Activated naive CD4-positive, alpha-beta T cell treated with anti-CD3 and anti-CD28 coated beads, Interleukin-2, amount 50 U/mL, for 24 hours (primary cell): ENCODE results near the gene KLHDC4.

Experiments used
- H3K27ac Mint-ChIP-seq: one replicate; pipeline ENCODE4 v1.8.0; 2021; ENCODE audit warnings: mild to moderate bottlenecking, mixed read lengths
- H3K27me3 Mint-ChIP-seq: one replicate; pipeline ENCODE4 v1.8.0; 2021; ENCODE audit warnings: mixed read lengths
- H3K36me3 Mint-ChIP-seq: one replicate; pipeline ENCODE4 v1.8.0; 2021; ENCODE audit warnings: mixed read lengths
- H3K4me1 Mint-ChIP-seq: one replicate; pipeline ENCODE4 v1.8.0; 2021; ENCODE audit warnings: mixed read lengths
- H3K4me3 Mint-ChIP-seq: one replicate; pipeline ENCODE4 v1.8.0; 2021; ENCODE audit warnings: mild to moderate bottlenecking, mixed read lengths
- H3K9me3 Mint-ChIP-seq: one replicate; pipeline ENCODE4 v1.8.0; 2021; ENCODE audit warnings: mixed read lengths

KLHDC4 gene

DNA sequence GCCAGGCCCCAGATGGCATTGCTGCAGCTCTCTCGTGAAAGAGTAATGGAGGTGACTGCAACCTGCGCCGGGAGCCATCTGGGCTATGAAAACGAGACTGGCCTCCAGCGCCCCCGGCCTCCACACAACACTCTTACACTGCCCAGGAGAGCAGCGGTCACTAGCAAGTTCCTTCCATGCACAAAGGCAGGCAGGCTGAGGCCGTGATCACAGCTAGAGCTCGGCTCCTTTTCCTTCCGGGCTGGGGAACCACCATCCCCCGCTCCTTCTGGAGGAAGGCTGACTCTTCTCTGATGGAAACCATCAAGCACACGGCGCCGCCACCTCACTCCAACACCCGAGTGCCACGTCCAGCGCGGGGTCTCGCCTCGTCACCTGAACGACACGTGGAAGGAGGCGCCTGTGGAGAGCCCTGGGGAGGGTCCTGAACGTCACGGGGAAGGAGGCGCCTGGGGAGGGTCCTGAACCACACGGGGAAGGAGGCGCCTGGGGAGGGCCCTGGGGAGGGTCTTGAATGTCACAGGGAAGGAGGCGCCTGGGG, 61.9 kb downstream of the KLHDC4 start:
- Mint-ChIP-seq H3K36me3 (peaks cover 3% of the 10 kb centered on the region), H3K27ac (no peak overlapping the region), H3K4me3 (no peak overlapping the region), H3K4me1 (peaks cover 40% of the 10 kb centered on the region), H3K9me3 (no peaks in the 10 kb centered on the region), H3K27me3 (no peaks in the 10 kb centered on the region)

GRCh38 chr16:87703071-87703470, 62.7 kb downstream of the KLHDC4 start:
- Mint-ChIP-seq H3K27ac (no peak overlapping the region), H3K4me3 (peak overlapping the region; percentile 47), H3K36me3 (no peaks in the 10 kb centered on the region), H3K9me3 (no peaks in the 10 kb centered on the region), H3K4me1 (peaks cover 45% of the 10 kb centered on the region), H3K27me3 (no peaks in the 10 kb centered on the region)

DNA sequence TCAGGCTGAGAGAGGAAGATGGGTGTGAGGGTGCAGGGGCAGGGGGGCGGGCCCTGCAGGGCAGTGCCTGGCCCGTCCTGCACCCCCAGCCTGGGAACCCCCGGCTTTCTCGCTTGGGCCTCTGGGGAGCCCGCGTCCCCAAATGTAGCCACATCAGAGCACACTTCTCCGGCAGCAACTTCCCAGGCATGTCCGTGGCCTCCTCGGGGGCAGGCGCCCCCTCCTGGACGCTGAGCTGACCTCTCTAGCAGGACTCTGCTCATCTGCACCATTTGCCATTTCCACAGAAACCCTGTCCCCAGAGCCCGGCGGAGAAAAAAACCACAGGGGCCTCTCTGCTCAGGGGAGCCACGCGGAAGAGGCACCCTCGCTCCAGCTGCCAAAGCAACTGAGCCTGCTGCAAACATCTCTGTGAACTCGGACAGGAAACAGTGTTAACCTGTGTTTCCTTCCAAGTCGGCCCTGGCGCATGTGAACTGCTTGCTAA, 63.4 kb downstream of the KLHDC4 start:
- H3K9me3 Mint-ChIP-seq = no peaks in the 10 kb centered on the region

GRCh38 chr16:87701505-87701921, 64.3 kb downstream of the KLHDC4 start:
- Mint-ChIP-seq H3K36me3 (no peaks in the 10 kb centered on the region), H3K27me3 (no peaks in the 10 kb centered on the region), H3K9me3 (no peaks in the 10 kb centered on the region), H3K4me1 (peaks cover 45% of the 10 kb centered on the region), H3K27ac (no peak overlapping the region), H3K4me3 (peak overlapping the region; percentile 42)

More for the DNA sequence above, 63.4 kb downstream of the KLHDC4 start:
- H3K4me1 Mint-ChIP-seq = peaks cover 45% of the 10 kb centered on the region
- no peaks in the 10 kb centered on the region for H3K36me3 Mint-ChIP-seq
- peak overlapping the region; percentile 47 for H3K4me3 Mint-ChIP-seq
- no peaks in the 10 kb centered on the region for H3K27me3 Mint-ChIP-seq
- H3K27ac Mint-ChIP-seq = peak overlapping the region; percentile 88

DNA sequence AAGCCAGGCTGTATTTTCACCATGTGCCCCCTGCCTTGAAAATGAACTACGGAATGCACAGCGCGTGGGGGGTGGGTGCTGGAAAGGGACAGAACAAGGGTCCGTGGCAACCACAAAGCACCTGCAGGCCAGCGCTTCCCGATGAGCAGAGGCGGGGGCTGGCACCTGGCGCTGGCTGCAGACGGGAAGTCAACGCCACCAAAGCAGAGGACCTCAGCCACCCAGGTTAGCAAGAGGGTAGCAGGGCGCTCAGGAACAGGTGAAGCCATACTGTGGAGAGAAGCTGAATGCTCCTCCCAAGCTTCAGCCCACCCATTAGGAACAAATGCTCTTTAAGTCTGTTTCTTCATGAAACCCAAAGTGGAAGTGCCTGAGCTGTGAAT, 64.7 kb downstream of the KLHDC4 start:
- Mint-ChIP-seq H3K36me3 (peaks cover 2% of the 10 kb centered on the region), H3K4me3 (no peak overlapping the region), H3K9me3 (no peaks in the 10 kb centered on the region), H3K27me3 (no peaks in the 10 kb centered on the region), H3K27ac (peak overlapping the region; percentile 30), H3K4me1 (peaks cover 45% of the 10 kb centered on the region)

GRCh38 chr16:87700406-87701077, 65.2 kb downstream of the KLHDC4 start:
- Mint-ChIP-seq H3K36me3 (peaks cover 2% of the 10 kb centered on the region), H3K4me1 (peaks cover 45% of the 10 kb centered on the region), H3K4me3 (no peak overlapping the region), H3K27me3 (no peaks in the 10 kb centered on the region), H3K27ac (peak overlapping the region; percentile 30), H3K9me3 (no peaks in the 10 kb centered on the region)

GRCh38 chr16:87698676-87699199, 67.0 kb downstream of the KLHDC4 start:
- Mint-ChIP-seq H3K27ac (no peak overlapping the region), H3K4me1 (peaks cover 38% of the 10 kb centered on the region), H3K9me3 (no peaks in the 10 kb centered on the region), H3K36me3 (peaks cover 2% of the 10 kb centered on the region), H3K27me3 (no peaks in the 10 kb centered on the region), H3K4me3 (no peak overlapping the region)

DNA sequence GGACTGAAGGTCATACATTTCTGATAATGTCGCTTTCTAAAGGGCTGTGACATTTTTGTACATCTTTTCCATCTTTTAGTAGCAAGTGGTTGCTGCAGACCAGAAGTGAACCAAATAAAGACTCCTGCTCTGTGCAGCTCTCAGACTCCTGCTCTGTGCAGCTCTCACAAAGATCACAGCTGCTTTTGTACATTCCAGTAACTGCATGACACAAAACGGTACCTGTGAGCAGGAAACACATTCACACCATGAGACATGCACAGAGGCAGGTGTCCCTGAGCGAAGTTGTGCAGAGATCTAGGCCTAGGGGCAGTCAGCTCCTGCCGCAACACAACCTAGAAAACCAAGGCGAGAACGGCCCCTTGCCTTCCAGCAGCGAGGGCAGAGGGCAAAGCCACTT, 67.5 kb downstream of the KLHDC4 start:
- peaks cover 33% of the 10 kb centered on the region for H3K4me1 Mint-ChIP-seq
- H3K27ac Mint-ChIP-seq = peak overlapping the region; percentile 43
- peaks cover 2% of the 10 kb centered on the region for H3K36me3 Mint-ChIP-seq
- no peak overlapping the region for H3K4me3 Mint-ChIP-seq
- no peaks in the 10 kb centered on the region for H3K9me3 Mint-ChIP-seq
- H3K27me3 Mint-ChIP-seq = no peaks in the 10 kb centered on the region

GRCh38 chr16:87697792-87698191, 68.0 kb downstream of the KLHDC4 start:
- Mint-ChIP-seq H3K9me3 (no peaks in the 10 kb centered on the region), H3K27me3 (no peaks in the 10 kb centered on the region), H3K36me3 (peaks cover 2% of the 10 kb centered on the region), H3K4me1 (peaks cover 28% of the 10 kb centered on the region), H3K27ac (peak overlapping the region; percentile 36), H3K4me3 (no peak overlapping the region)

GRCh38 chr16:87697256-87697655, 68.5 kb downstream of the KLHDC4 start:
- no peaks in the 10 kb centered on the region for H3K27me3 Mint-ChIP-seq
- no peak overlapping the region for H3K27ac Mint-ChIP-seq
- peaks cover 23% of the 10 kb centered on the region for H3K4me1 Mint-ChIP-seq

DNA sequence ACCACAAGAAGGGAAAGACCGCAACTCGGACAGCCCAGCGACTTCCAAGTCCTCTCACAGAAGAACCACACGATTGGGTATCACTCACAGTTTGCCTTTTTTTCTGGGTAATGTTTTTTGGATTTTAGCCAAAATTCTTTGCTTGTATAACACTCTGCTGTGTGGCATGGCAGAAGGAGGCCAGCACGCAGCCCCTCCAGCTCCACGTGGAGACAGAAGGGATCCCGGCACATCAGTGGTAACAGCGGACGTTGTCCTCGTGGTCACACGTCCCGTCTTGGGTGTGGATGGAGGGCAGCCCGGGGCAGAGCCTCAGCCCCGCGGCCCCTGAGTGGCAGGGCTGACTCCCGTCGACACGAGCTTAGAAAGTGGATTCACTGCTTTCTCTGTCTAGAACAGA, 69.1 kb downstream of the KLHDC4 start:
- H3K27me3 Mint-ChIP-seq = no peaks in the 10 kb centered on the region
- H3K36me3 Mint-ChIP-seq = peaks cover 2% of the 10 kb centered on the region
- H3K27ac Mint-ChIP-seq = no peak overlapping the region
- H3K4me3 Mint-ChIP-seq = no peak overlapping the region
- no peaks in the 10 kb centered on the region for H3K9me3 Mint-ChIP-seq
- H3K4me1 Mint-ChIP-seq = peaks cover 18% of the 10 kb centered on the region

More at GRCh38 chr16:87697256-87697655, 68.5 kb downstream of the KLHDC4 start:
- Mint-ChIP-seq H3K36me3 (peaks cover 2% of the 10 kb centered on the region), H3K4me3 (no peak overlapping the region), H3K9me3 (no peaks in the 10 kb centered on the region)

DNA sequence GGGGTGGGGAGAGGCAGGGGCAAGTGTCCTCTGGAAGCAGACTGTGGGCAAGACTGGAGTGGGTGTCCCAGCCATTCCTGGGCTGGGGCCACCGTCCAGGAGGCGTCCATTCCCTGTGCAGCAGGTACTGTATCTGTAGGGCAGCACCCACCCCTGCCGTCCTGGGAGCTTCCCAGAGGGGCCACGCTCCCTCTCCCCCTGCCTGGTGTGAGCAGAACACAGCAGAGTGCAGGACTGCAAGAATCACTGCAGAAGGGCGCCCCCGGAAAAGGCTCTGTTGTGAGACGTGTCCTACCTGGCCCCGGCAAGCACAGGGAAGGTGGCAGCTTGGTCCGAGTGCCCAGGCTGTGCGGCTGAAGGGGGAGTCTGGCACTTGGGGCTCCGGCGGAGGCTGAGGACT, 70.3 kb downstream of the KLHDC4 start:
- Mint-ChIP-seq H3K36me3 (peaks cover 2% of the 10 kb centered on the region), H3K9me3 (no peaks in the 10 kb centered on the region), H3K4me1 (peaks cover 8% of the 10 kb centered on the region), H3K4me3 (no peak overlapping the region), H3K27ac (no peak overlapping the region), H3K27me3 (no peaks in the 10 kb centered on the region)

GRCh38 chr16:87694441-87695125, 71.2 kb downstream of the KLHDC4 start:
- Mint-ChIP-seq H3K36me3 (peaks cover 2% of the 10 kb centered on the region), H3K27ac (no peak overlapping the region), H3K9me3 (no peaks in the 10 kb centered on the region), H3K4me1 (peaks cover 5% of the 10 kb centered on the region), H3K27me3 (no peaks in the 10 kb centered on the region), H3K4me3 (no peak overlapping the region)

DNA sequence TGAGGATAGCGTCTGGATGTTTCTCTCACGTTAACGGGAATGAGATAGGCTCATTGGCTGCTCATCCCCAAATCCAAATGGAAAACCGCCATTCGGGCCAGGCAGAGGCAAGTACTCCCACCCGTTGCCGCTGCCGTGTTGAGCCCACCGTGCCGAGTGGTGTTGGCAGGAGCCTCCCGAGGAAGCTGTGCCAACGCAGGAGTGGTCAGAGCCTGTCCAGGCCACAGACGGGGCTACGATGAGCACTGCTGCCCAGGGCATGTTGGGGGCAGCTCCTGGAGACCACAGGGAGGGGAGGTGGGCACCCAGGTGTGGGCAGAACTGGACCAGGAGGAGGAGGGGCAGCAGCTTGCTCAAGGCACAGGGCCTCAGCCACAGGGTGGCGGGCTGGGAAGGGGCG, 72.0 kb downstream of the KLHDC4 start:
- no peak overlapping the region for H3K4me3 Mint-ChIP-seq
- peaks cover 5% of the 10 kb centered on the region for H3K4me1 Mint-ChIP-seq
- H3K36me3 Mint-ChIP-seq = peaks cover 2% of the 10 kb centered on the region
- H3K27ac Mint-ChIP-seq = no peak overlapping the region
- H3K9me3 Mint-ChIP-seq = no peaks in the 10 kb centered on the region
- no peaks in the 10 kb centered on the region for H3K27me3 Mint-ChIP-seq

DNA sequence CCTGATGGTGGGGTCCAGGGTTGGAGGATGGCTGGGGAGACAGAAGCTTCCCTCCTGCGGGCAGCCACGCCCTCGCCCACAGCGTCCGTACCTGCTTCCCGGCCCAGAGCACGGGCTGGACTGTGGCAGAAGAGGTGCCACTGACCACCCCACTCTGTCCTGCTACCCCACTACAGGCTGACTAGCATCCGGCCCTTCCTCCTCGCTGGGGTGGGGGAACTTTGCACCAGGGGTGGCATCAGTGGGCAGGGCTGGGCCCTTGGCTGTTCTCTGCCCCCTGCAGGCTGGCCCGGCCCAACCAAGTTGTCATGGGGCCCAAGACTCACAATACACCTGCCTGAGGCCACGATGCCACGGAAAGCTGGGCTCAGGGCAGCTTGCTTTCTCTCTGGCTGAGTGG, 73.0 kb downstream of the KLHDC4 start:
- Mint-ChIP-seq H3K36me3 (peaks cover 2% of the 10 kb centered on the region), H3K4me1 (no peaks in the 10 kb centered on the region), H3K27me3 (no peaks in the 10 kb centered on the region), H3K4me3 (no peak overlapping the region), H3K27ac (no peak overlapping the region), H3K9me3 (no peaks in the 10 kb centered on the region)

- no peaks in the 10 kb centered on the region for H3K4me1 Mint-ChIP-seq
- no peak overlapping the region for H3K4me3 Mint-ChIP-seq
- H3K27ac Mint-ChIP-seq = no peak overlapping the region
- H3K36me3 Mint-ChIP-seq = peaks cover 2% of the 10 kb centered on the region
- no peaks in the 10 kb centered on the region for H3K27me3 Mint-ChIP-seq
- H3K9me3 Mint-ChIP-seq = no peaks in the 10 kb centered on the region
Measured at GRCh38 chr16:87692176-87692575, 73.6 kb downstream of the KLHDC4 start.
